AG09319 (cell line): ENCODE measurements around the gene SCYL1.

ENCODE experiments used
- DNase-seq: peaks from one replicate; pipeline ENCODE4 v3.0.0-alpha.2; 2010; ENCODE audit warnings: low read depth; ENCODE audit errors: extremely low read depth
- TF ChIP-seq, protein P1 (sequence below): IDR thresholded peaks from 2 replicates; pipeline ENCODE4 v1.5.1; 2011; ENCODE audit warnings: low read depth, mild to moderate bottlenecking, inconsistent platforms, low read length, moderate library complexity

SCYL1 gene

DNA sequence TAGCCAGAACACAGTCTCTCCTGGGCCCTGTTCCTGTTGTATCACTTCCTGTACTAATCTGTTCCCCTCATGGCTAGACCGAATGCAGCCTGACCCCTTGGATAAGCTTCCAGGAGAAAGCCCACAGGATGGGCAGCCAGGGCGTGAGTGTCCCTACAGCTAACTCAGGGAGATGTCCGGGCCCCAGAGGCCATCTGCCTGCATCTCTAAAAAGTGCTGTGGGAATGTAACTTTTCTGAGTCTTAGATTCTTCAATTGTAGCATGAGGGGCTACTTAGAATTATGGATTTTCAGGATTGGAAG, 33.8 kb upstream of the SCYL1 start:
- TF ChIP-seq, protein P1, sequence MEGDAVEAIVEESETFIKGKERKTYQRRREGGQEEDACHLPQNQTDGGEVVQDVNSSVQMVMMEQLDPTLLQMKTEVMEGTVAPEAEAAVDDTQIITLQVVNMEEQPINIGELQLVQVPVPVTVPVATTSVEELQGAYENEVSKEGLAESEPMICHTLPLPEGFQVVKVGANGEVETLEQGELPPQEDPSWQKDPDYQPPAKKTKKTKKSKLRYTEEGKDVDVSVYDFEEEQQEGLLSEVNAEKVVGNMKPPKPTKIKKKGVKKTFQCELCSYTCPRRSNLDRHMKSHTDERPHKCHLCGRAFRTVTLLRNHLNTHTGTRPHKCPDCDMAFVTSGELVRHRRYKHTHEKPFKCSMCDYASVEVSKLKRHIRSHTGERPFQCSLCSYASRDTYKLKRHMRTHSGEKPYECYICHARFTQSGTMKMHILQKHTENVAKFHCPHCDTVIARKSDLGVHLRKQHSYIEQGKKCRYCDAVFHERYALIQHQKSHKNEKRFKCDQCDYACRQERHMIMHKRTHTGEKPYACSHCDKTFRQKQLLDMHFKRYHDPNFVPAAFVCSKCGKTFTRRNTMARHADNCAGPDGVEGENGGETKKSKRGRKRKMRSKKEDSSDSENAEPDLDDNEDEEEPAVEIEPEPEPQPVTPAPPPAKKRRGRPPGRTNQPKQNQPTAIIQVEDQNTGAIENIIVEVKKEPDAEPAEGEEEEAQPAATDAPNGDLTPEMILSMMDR = no peak
- no peak for DNase-seq

- TF ChIP-seq, protein P1 = no peak
- DNase-seq = peak; percentile 77
These were observed 33.1 kb upstream of the SCYL1 start for GRCh38 chr11:65491614-65492386.

DNA sequence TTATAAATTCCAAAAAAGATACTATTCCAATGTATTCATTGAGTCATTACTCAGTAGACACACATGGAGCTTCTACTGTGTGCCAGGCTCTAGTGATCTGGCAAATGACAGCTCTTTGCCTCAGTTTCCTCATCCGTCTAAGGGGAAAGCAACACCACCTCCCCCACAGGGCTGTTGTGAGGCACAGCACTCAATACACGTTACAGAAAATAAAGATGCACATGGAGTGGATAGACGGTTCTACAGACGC, 32.6 kb upstream of the SCYL1 start:
- no peak for DNase-seq
- TF ChIP-seq, protein P1 = no peak

GRCh38 chr11:65492637-65493366, 32.1 kb upstream of the SCYL1 start:
- TF ChIP-seq, protein P1 = no peak
- DNase-seq = peak; percentile 61

GRCh38 chr11:65493367-65494176, 31.3 kb upstream of the SCYL1 start:
- peak; percentile 85 for DNase-seq
- TF ChIP-seq, protein P1 = no peak

- no peak for DNase-seq
These were observed 28.4 kb upstream of the SCYL1 start for GRCh38 chr11:65496304-65497140.

More at GRCh38 chr11:65496304-65497140, 28.4 kb upstream of the SCYL1 start:
- TF ChIP-seq, protein P1 = no peak
